SK-N-SH (cell line): Measurements from ENCODE around the gene CPVL. TPM values are rescaled to one million over a fixed set of nuclear protein-coding genes. Genes with fewer than 3 reads are reported as not detected.

Experiments
- CTCF ChIA-PET: fragments of 300-600, 350-600 bp; formaldehyde crosslinking; extraction: SDS; loops from one replicate; lab custom pipeline; 2021; lab: Yijun Ruan, JAX
- POLR2A ChIA-PET: fragments of 350-600 bp; sonication (Branson Sonifier 250); formaldehyde crosslinking; extraction: SDS; loops from one replicate; lab custom pipeline; 2020; ENCODE audit warnings: antibody characterized with exemption, inconsistent platforms; lab: Yijun Ruan, JAX
- DNase-seq: peaks from one replicate; pipeline ENCODE4 v3.0.0; 2012
- H2AFZ ChIP-seq: fragments of 200-600 bp; sonication (generic); 2 replicates; pipeline ENCODE4 v1.8.1; 2016; ENCODE audit warnings: antibody characterized with exemption, mild to moderate bottlenecking, low read depth
- H3F3A ChIP-seq: fragments of 200-600 bp; sonication (generic); replicated peaks from 2 replicates; pipeline ENCODE3; 2016; ENCODE audit warnings: antibody characterized with exemption, mild to moderate bottlenecking; ENCODE audit not compliant: insufficient read depth
- H3K27ac ChIP-seq, 2 experiments: fragments of 200-500 bp in 1 of 2; fragments of 200-600 bp in 1 of 2; sonication (Bioruptor generic) in 1 of 2; sonication (generic), shearing (Covaris generic) in 1 of 2; 2 replicates each; pipeline versions ENCODE4 v1.5.1 to v1.6.1; 2014 to 2016; ENCODE audit warnings: low read depth in 2 of 2, inconsistent platforms in 1 of 2, low read length in 1 of 2, mild to moderate bottlenecking in 1 of 2, mixed read lengths in 1 of 2
- H3K27me3 ChIP-seq: fragments of 200-600 bp; sonication (generic), shearing (Covaris generic); 2 replicates; pipeline ENCODE4 v1.6.1; 2016; ENCODE audit warnings: mixed run types; ENCODE audit not compliant: insufficient read depth
- H3K36me3 ChIP-seq, 2 experiments: fragments of 200-500 bp in 1 of 2; fragments of 200-600 bp in 1 of 2; sonication (Bioruptor generic) in 1 of 2; sonication (generic) in 1 of 2; replicated peaks in 1 of 2; 2 replicates each; pipeline versions ENCODE3 to v1.5.1; 2014 to 2016; ENCODE audit warnings: low read length in 1 of 2, mild to moderate bottlenecking in 1 of 2; ENCODE audit not compliant: insufficient read depth in 2 of 2, control insufficient read depth in 1 of 2
- H3K4me1 ChIP-seq, 2 experiments: fragments of 200-500 bp in 1 of 2; fragments of 200-600 bp in 1 of 2; sonication (Bioruptor generic) in 1 of 2; sonication (generic), shearing (Covaris generic) in 1 of 2; 2 replicates each; pipeline versions ENCODE4 v1.5.1 to v1.6.1; 2014 to 2016; ENCODE audit warnings: low read depth in 1 of 2, low read length in 1 of 2, mixed run types in 1 of 2; ENCODE audit not compliant: insufficient read depth in 2 of 2, control insufficient read depth in 1 of 2
- H3K4me2 ChIP-seq: fragments of 200-600 bp; sonication (generic), shearing (Covaris generic); 2 replicates; pipeline ENCODE4 v1.6.1; 2017; ENCODE audit warnings: mixed run types
- H3K4me3 ChIP-seq, 2 experiments: fragments of 200-500 bp in 1 of 2; fragments of 200-600 bp in 1 of 2; sonication (Bioruptor generic) in 1 of 2; sonication (generic), shearing (Covaris generic) in 1 of 2; 2 replicates each; pipeline versions ENCODE4 v1.5.1 to v1.8.1; 2014 to 2016; ENCODE audit warnings: low read depth in 2 of 2, inconsistent platforms in 1 of 2, low read length in 1 of 2, mild to moderate bottlenecking in 1 of 2, mixed read lengths in 1 of 2, moderate library complexity in 1 of 2
- H3K79me2 ChIP-seq: fragments of 200-600 bp; sonication (generic); 2 replicates; pipeline ENCODE4 v1.8.1; 2017; ENCODE audit warnings: mild to moderate bottlenecking; ENCODE audit not compliant: insufficient read depth
- H3K9ac ChIP-seq: fragments of 200-600 bp; sonication (generic); 2 replicates; pipeline ENCODE4 v1.6.1; 2017; ENCODE audit warnings: mixed run types
- H3K9me2 ChIP-seq: fragments of 200-600 bp; sonication (generic); 2 replicates; pipeline ENCODE4 v1.6.1; 2017; ENCODE audit warnings: mixed run types
- H3K9me3 ChIP-seq: fragments of 200-600 bp; sonication (generic); 2 replicates; pipeline ENCODE4 v1.6.1; 2017; ENCODE audit warnings: mixed run types, mild to moderate bottlenecking, moderate library complexity
- H4K20me1 ChIP-seq: fragments of 200-600 bp; sonication (generic); 2 replicates; pipeline ENCODE4 v1.6.1; 2017; ENCODE audit warnings: mild to moderate bottlenecking, mixed run types; ENCODE audit not compliant: insufficient read depth
- CHD2 ChIP-seq: fragments of 150-350 bp; IDR thresholded peaks from 2 replicates; pipeline ENCODE4 v1.6.1; 2018; ENCODE audit warnings: low read length; ENCODE audit not compliant: partially characterized antibody
- ELF1 ChIP-seq: IDR thresholded peaks from 2 replicates; pipeline ENCODE4 v1.4.0; 2012
- EP300 ChIP-seq, 2 experiments: IDR thresholded peaks; 2 replicates each; pipeline versions ENCODE4 v1.4.0 to v1.6.1; 2012; ENCODE audit warnings: borderline replicate concordance in 1 of 2, low read depth in 1 of 2, low read length in 1 of 2
- EZH2phosphoT487 ChIP-seq: fragments of 200-600 bp; sonication (generic); IDR thresholded peaks from 2 replicates; pipeline ENCODE4 v1.6.1; 2017; ENCODE audit warnings: low read depth, mixed run types, mild to moderate bottlenecking, antibody characterized with exemption, moderate library complexity, borderline replicate concordance
- GATA2 ChIP-seq: sonication (generic); formaldehyde crosslinking; IDR thresholded peaks from 2 replicates; pipeline ENCODE4 v1.5.0; 2020; ENCODE audit warnings: mild to moderate bottlenecking, missing genetic modification reagents
- IRF3 ChIP-seq: fragments of 150-350 bp; IDR thresholded peaks from 2 replicates; pipeline ENCODE4 v1.6.1; 2016; ENCODE audit warnings: mild to moderate bottlenecking, low read depth, low read length
- MAX ChIP-seq: IDR thresholded peaks from 2 replicates; pipeline ENCODE4 v1.4.0; 2012; ENCODE audit warnings: low read depth
- NFIC ChIP-seq: IDR thresholded peaks from 2 replicates; pipeline ENCODE4 v1.4.0; 2012; ENCODE audit warnings: borderline replicate concordance
- POLR2AphosphoS5 ChIP-seq: IDR thresholded peaks from 2 replicates; pipeline ENCODE4 v1.6.1; 2012; ENCODE audit warnings: low read depth, low read length
- RAD21 ChIP-seq: IDR thresholded peaks from 2 replicates; pipeline ENCODE4 v1.6.1; 2012; ENCODE audit warnings: mild to moderate bottlenecking, low read length
- RCOR1 ChIP-seq: fragments of 150-350 bp; IDR thresholded peaks from 2 replicates; pipeline ENCODE4 v1.6.1; 2017; ENCODE audit warnings: antibody characterized with exemption, low read length
- REST ChIP-seq: IDR thresholded peaks from 2 replicates; pipeline ENCODE4 v1.6.1; 2012; ENCODE audit warnings: mild to moderate bottlenecking, low read depth, low read length, moderate library complexity
- RFX5 ChIP-seq: IDR thresholded peaks from 2 replicates; pipeline ENCODE4 v1.6.1; 2012; ENCODE audit warnings: mild to moderate bottlenecking, improper control_type of control experiment, low read length
- RXRA ChIP-seq: IDR thresholded peaks from 2 replicates; pipeline ENCODE4 v1.4.0; 2012; ENCODE audit warnings: low read depth, mild to moderate bottlenecking, borderline replicate concordance
- TCF12 ChIP-seq: IDR thresholded peaks from 2 replicates; pipeline ENCODE4 v1.4.0; 2012
- USF1 ChIP-seq: IDR thresholded peaks from 2 replicates; pipeline ENCODE4 v1.4.0; 2012; ENCODE audit warnings: low read depth, borderline replicate concordance
- USF2 ChIP-seq: fragments of 150-350 bp; IDR thresholded peaks from 2 replicates; pipeline ENCODE4 v1.6.1; 2017; ENCODE audit warnings: antibody characterized with exemption, low read length, low read depth, borderline replicate concordance
- YY1 ChIP-seq: IDR thresholded peaks from 2 replicates; pipeline ENCODE4 v1.4.0; 2012; ENCODE audit warnings: low read depth, mild to moderate bottlenecking
- WGBS: methylation state at CpG from one replicate; pipeline ENCODE4 v1.1.6; 2017; ENCODE audit warnings: low lambda C conversion rate; 5-methylcytosine and 5-hydroxymethylcytosine counted together
- polyA plus RNA-seq, 3 experiments: library from polyadenylated mRNA; depleted of rRNA; stranded (reverse); fragments of >200 nt; gene quantifications; 2 replicates each; pipeline ENCODE4 v1.2.3, GENCODE V29; 2012

The CPVL gene
- polyA plus RNA-seq, 1 of the 3 experiments (the other 2 are of a cell fraction), result not detected

GRCh38 chr7:28983396-28984190, 162.7 kb downstream of the CPVL start (continued):
- TF ChIP-seq USF1, result no peak
- TF ChIP-seq RFX5, result peak; percentile 65; the same call in 1 of the 2 replicates
- no peak for TF ChIP-seq ELF1
- TF ChIP-seq IRF3, result no peak
- peak; percentile 88 for TF ChIP-seq CHD2
- peak; percentile 63; the same call in 1 of the 2 replicates for TF ChIP-seq POLR2AphosphoS5
- peak in 1 of 2 experiments; percentile 99; a peak in 2 of 4 replicates for TF ChIP-seq EP300 (IDR thresholded peaks at IDR 0.05; ENCODE audit: borderline replicate concordance in 1 of 2, low read depth in 1 of 2, low read length in 1 of 2)
- TF ChIP-seq NFIC, result no peak

- Histone ChIP-seq H3K79me2 (no peaks in the 10 kb centered on the region), H3K4me3 (no peak overlapping the region), H3K4me1 (peaks cover 20 to 48% of the 10 kb centered on the region in 2 experiments), H3K4me2 (no peak overlapping the region), H3K9ac (no peak overlapping the region), H3K9me2 (no peaks in the 10 kb centered on the region), H3K9me3 (no peaks in the 10 kb centered on the region), H2AFZ (no peak overlapping the region), H4K20me1 (no peaks in the 10 kb centered on the region), H3F3A (peaks cover 4% of the 10 kb centered on the region), H3K27me3 (no peaks in the 10 kb centered on the region), H3K27ac (peak overlapping the region in 1 of 2 experiments; percentile 47; a peak in 1 of 4 replicates), H3K36me3 (no peaks in the 10 kb centered on the region)
- no peak for DNase-seq
- 63% methylated on average over 4 of the region's 4 CpGs for WGBS
- TF ChIP-seq YY1 (no peak), USF2 (no peak), MAX (no peak), REST (no peak), RXRA (no peak), RAD21 (no peak), CHD2 (no peak), TCF12 (no peak), EZH2phosphoT487 (no peak), NFIC (no peak), RCOR1 (no peak), GATA2 (CRISPR knock-in tag) (no peak)
- ChIA-PET CTCF (interaction anchor here (0.8 to 9.1 kb wide), 12 partner anchors 14 to 209 kb away, joined by 3 to 66 read pairs (median 6); partner anchors contain the start of gene TRIL), POLR2A (interaction anchor here (5.7 kb wide), 1 partner anchor 24 kb away, joined by 62 read pairs; the partner anchor contains the start of gene TRIL)
Measured at GRCh38 chr7:28981161-28981465, 165.2 kb downstream of the CPVL start.
